HG03095 (cell line): Measurements from ENCODE around the gene DDR1.
"Not testable (repeated sequence)": the region's sequence is repeated elsewhere in the genome, so short reads cannot be mapped to it uniquely, and the experiment has no call there.

Experiments used
- ATAC-seq: cut with Tn5 transposase; IDR thresholded peaks from one replicate; pipeline ENCODE4 v1.9.1; 2021; ENCODE audit warnings: moderate library complexity; ENCODE audit not compliant: unreplicated experiment

Gene DDR1

GRCh38 chr6:30891816-30892538, 7.7 kb downstream of the DDR1 start:
- ATAC-seq = no peak

GRCh38 chr6:30893001-30893591, 8.8 kb downstream of the DDR1 start:
- ATAC-seq = no peak

- no peak for ATAC-seq
Observed at GRCh38 chr6:30893666-30894065, 9.3 kb downstream of the DDR1 start.

- no peak for ATAC-seq
Observed at GRCh38 chr6:30894381-30894780, 10.1 kb downstream of the DDR1 start.

- no peak for ATAC-seq
Observed at GRCh38 chr6:30894935-30895334, 10.6 kb downstream of the DDR1 start.

- ATAC-seq = no peak
Observed at GRCh38 chr6:30895343-30895742, 11.0 kb downstream of the DDR1 start.

GRCh38 chr6:30896541-30896940, 12.2 kb downstream of the DDR1 start:
- no peak for ATAC-seq

GRCh38 chr6:30897882-30898281, 13.6 kb downstream of the DDR1 start:
- no peak for ATAC-seq

- no peak for ATAC-seq
Observed at GRCh38 chr6:30898750-30899360, 14.5 kb downstream of the DDR1 start.

- ATAC-seq = no peak
Observed at GRCh38 chr6:30900863-30901417, 16.6 kb downstream of the DDR1 start.

GRCh38 chr6:30901436-30901835, 17.1 kb downstream of the DDR1 start:
- ATAC-seq = no peak

GRCh38 chr6:30902196-30902595, 17.9 kb downstream of the DDR1 start:
- not testable (repeated sequence) for ATAC-seq

- ATAC-seq = no peak
Observed at GRCh38 chr6:30902709-30903108, 18.4 kb downstream of the DDR1 start.

GRCh38 chr6:30903236-30903635, 18.9 kb downstream of the DDR1 start:
- no peak for ATAC-seq

GRCh38 chr6:30907290-30907757, 23.0 kb downstream of the DDR1 start:
- not testable (repeated sequence) for ATAC-seq

- peak; percentile 84 for ATAC-seq
Observed at GRCh38 chr6:30907758-30908591, 23.7 kb downstream of the DDR1 start, which contains the start of gene GTF2H4. Gene GTF2H4, plus strand, starts transcription at chr6:30908207.

GRCh38 chr6:30908700-30909099, 24.4 kb downstream of the DDR1 start:
- no peak for ATAC-seq

GRCh38 chr6:30910473-30910872, 26.2 kb downstream of the DDR1 start:
- ATAC-seq = not testable (repeated sequence)

GRCh38 chr6:30912746-30913520, 28.6 kb downstream of the DDR1 start:
- ATAC-seq = no peak

GRCh38 chr6:30913721-30914075, 29.4 kb downstream of the DDR1 start:
- ATAC-seq = no peak
